HG03045 (cell line): ENCODE measurements around the gene PRKN.
"Not testable (repeated sequence)": the region's sequence is repeated elsewhere in the genome, so short reads cannot be mapped to it uniquely, and the experiment has no call there.

ENCODE experiments used
- ATAC-seq: cut with Tn5 transposase; IDR thresholded peaks from one replicate; pipeline ENCODE4 v1.9.1; 2021; ENCODE audit warnings: mild to moderate bottlenecking, moderate library complexity; ENCODE audit not compliant: unreplicated experiment

PRKN gene

GRCh38 chr6:161834426-161834825 lies 893.1 kb downstream of the PRKN start:
- no peak for ATAC-seq

DNA sequence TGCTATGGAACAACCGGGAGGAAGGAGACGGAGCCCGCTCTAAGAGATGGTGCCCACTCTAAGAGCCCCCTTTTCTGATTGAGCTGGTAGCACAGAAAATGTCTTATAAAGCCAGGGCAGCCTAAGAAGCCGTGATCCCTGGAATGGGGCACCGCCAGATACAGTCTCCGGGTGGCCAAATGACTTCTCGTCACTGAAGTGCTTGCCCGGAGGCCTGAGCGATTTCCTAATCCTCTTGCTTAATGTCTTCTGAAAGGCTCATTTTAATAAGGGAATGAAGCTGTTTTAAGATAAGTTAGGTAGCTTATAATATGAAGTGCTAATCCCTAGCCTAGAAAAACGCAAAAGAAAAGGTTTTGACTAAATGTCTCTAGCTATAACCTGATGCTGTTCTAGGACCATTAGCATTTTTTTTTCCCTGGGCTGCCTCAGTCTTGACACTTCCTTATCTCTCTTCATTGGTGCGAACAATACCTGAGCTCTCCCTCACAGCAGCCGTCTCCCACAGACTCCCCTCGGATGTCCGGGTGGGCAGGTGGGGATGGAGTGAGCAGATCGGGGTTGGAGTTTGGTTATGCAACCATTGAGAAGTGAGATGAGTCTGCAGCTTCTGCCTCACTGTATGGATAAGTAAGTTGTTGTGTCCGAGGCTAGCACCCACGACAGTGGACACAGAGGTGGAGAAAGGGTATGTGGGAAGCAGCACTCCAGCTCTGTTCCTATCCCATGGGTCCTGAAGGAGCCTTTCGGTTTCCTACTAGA lies 894.3 kb downstream of the PRKN start:
- ATAC-seq = no peak

DNA sequence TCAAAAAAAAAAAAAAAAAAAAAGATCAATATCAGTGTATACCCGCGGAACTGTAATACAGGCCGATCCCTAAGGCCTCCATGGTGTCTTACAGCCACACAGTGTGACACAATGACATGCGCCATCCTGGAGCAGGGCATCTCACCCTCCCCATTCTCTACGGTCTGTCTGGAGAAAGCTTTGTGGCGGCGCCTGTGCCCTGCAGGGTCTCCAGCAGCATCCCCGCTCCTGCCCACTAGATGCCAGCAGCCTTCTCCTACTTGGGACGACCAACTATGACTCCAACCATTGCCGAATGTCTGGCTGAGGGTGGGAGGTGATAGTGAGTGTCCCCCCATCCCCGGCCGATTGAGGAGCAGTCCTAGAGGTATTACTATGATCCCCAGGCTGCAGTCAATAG lies 894.9 kb downstream of the PRKN start:
- no peak for ATAC-seq

- ATAC-seq = no peak
Measured at GRCh38 chr6:161830866-161831616, 896.5 kb downstream of the PRKN start.

GRCh38 chr6:161829291-161829729 lies 898.3 kb downstream of the PRKN start:
- no peak for ATAC-seq

GRCh38 chr6:161828355-161828754 lies 899.2 kb downstream of the PRKN start:
- ATAC-seq = no peak

DNA sequence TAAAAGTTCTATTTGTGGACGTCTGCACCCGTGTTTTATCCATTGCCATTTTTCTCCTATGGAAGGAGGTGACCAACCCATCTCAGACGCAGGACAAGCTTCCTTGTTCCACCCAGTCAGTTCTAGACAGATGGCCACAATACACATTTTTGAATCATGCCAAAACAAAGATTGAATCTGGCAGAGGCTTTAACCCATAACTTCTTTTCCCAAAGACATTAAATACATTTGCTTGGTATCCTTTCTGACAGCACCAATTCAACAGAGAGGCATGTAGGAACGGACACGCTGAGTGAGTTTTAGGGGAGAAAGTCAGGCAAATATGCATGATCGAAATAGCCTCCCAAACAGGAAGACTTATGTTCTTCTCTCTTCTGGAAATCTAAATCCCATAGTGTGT lies 901.1 kb downstream of the PRKN start:
- ATAC-seq = no peak

DNA sequence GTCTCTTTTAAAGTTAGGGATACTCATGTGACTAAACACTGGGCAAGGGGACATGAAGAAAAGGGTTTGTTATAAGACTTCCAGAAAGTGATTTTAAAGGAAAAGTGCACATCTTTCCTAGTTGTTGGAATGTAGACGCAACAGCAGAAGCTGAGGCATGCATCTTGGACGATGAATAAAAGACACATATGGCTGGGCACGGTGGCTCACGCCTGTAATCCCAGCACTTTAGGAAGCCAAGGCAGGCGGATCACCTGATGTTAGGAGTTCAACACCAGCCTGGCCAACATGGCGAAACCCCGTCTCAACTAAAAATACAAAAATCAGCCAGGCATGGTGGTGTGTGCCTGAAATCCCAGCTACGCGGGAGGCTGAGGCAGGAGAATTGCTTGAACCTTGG lies 905.4 kb downstream of the PRKN start:
- ATAC-seq = not testable (repeated sequence)

GRCh38 chr6:161817881-161818280 lies 909.7 kb downstream of the PRKN start:
- no peak for ATAC-seq

GRCh38 chr6:161815965-161816364 lies 911.6 kb downstream of the PRKN start:
- no peak for ATAC-seq

- no peak for ATAC-seq
Measured at GRCh38 chr6:161813156-161813555, 914.4 kb downstream of the PRKN start.

GRCh38 chr6:161809971-161810370 lies 917.6 kb downstream of the PRKN start:
- ATAC-seq = no peak

- ATAC-seq = no peak
Measured at GRCh38 chr6:161804838-161805237, 922.7 kb downstream of the PRKN start.

DNA sequence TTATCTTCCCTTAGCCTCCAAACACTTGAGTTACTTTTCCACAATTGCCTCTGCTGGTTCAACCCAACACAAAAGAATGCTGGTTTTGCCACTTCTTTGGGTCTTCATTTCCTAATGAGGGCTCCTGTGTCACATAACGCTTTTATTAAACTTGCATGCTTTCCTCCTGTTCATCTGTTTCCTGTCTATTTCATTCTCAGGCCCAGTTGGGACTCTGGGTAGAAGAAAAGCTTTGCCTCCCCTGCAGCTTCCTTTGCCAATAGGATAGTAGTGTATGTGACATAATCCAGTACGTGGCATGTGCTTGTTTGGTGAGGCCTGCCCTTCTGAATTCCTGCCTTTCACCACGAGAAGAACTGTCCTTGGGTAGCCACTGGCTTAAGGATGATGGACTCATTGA lies 924.4 kb downstream of the PRKN start:
- ATAC-seq = no peak

- no peak for ATAC-seq
Measured at GRCh38 chr6:161802231-161802630, 925.3 kb downstream of the PRKN start.

GRCh38 chr6:161798844-161799394 lies 928.6 kb downstream of the PRKN start:
- no peak for ATAC-seq

DNA sequence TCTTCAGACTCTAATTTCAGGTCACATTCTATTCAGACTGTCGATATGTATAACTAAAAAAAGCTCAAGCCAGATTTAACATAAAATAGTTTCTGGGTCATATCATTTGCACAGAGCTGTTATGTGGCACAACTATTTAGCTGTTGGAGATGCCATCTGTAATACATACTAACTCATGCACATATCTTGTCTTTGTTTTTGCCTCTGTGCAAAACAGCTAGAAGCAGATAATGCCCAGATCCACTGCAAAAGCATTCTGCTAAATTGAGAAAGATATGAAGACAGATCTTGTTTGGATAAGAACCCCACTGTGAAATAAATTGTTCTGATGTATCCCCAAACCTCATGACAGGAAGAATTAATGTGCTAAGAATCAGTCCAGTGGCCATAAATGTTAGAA lies 930.9 kb downstream of the PRKN start:
- ATAC-seq = no peak

GRCh38 chr6:161792851-161793493 lies 934.6 kb downstream of the PRKN start:
- ATAC-seq = no peak

DNA sequence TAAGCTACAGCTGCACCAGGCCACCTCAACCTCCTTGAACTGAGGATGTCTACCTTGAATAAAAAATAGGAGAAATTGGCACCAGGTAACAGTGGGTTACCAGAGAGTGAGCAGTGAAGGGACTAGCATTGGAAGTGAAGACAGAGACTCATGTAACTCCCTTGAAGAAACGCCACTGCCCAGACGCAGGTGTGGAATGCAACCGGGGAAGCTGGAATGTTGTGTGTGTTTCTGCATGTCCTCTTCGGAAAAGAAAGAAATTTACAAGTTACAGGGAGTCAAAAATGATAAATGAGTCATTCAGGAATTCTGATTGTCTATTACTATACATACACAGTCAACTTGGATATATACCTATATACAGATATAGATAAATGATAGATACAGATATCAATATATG lies 939.0 kb downstream of the PRKN start:
- ATAC-seq = no peak

GRCh38 chr6:161772176-161772575 lies 955.4 kb downstream of the PRKN start:
- ATAC-seq = no peak

- ATAC-seq = no peak
Measured at GRCh38 chr6:161761966-161762365, 965.6 kb downstream of the PRKN start.

DNA sequence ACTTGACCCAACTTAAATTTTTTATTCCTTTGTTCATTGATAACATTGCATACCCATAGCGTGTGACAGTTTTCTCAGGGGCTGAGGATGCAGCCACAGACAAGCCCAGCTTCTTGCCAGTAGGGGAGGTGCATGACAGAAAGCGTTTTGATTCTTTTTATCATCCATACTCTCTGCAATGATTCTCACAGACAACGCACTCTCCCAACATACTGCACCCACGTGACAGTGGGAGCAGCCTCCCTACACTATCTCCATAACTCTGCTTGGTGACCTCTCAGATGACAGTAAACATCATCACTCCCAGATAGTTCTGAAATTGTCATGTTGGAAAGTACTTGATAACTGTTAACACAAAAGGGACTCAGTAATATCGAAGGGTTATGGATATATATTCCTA lies 972.5 kb downstream of the PRKN start:
- ATAC-seq = no peak
